GM18870 (cell line): ENCODE measurements around the gene SGPP2.
"Not testable (repeated sequence)": the region's sequence is repeated elsewhere in the genome, so short reads cannot be mapped to it uniquely, and the experiment has no call there.

ENCODE experiments used
- ATAC-seq: cut with Tn5 transposase; IDR thresholded peaks from one replicate; pipeline ENCODE4 v1.9.1; 2021; ENCODE audit warnings: moderate library complexity; ENCODE audit not compliant: unreplicated experiment

Gene SGPP2

DNA sequence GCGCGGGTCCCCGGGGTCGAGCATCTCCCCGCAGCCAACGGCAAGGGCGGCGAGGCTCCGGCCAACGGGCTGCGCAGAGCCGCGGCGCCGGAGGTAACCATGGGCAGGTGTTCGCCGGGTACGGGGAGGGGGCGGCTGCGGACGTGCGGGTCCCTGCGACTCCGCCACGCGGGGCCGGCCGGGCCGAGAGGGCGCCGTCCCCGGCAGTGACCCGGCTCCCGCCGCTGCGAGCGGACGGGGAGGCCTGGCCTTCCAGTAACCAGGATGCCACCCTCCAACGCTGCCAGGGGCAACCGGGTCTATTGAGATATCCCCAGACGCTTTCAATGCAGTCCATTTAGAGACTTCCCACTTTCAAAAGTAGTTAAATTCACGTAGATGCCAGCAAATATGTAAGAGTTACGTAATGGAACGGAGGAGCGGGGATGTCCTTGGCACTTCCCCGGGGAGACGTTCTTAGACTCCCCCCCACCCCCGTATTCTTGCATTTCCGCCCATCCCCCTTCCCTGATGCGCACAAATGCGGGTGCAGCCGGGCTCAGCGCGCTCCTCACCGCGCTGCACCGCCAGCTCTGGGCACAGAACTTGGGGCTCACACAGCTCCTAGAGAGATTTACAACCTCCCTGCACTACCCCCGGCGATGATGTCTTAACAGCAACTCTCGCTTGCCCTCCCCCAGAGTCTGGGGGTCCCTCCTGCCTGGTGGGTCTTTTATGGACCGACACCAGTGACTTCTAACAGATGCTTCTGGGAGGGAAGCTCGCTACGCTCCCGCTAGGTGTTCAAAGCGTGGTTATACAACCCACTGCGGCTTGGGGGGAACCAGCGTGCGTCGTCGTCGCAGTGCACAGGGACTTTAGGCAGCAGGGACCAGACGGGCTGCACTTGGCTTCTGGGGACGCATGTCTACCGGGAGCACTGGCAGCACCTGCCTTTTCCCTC lies 657 bp downstream of the SGPP2 start:
- no peak for ATAC-seq

DNA sequence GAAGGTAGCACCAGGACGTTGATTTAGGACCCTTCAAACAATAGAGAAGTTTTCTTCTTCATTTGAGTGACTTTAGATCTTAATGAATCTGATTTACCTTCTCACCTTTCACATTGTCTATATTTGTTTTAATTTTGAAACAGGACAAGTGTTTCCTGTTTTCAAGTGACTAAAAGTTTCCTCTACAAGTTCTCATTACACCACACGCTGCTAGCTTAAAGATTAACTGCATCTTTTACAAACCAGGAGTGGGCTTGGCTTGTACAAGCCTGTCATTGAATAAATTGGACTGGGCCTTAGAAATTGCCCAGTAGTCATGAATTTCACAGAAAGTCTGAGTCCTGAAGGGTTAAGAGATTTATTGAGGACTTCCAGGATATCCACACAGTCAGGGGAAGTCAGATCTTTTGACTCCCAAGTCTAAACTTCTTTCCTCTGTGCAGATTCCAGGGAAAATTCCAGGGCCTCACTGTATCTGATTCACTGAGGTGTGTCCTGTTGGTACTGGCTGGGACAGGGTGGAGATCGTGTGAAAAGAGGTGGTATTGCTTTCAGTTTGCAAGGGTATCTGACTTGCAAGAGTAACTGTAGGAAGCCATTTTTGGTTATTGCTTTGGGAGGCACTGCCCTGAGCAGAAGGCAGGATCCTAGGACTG lies 3.4 kb downstream of the SGPP2 start:
- peak; percentile 66 for ATAC-seq

DNA sequence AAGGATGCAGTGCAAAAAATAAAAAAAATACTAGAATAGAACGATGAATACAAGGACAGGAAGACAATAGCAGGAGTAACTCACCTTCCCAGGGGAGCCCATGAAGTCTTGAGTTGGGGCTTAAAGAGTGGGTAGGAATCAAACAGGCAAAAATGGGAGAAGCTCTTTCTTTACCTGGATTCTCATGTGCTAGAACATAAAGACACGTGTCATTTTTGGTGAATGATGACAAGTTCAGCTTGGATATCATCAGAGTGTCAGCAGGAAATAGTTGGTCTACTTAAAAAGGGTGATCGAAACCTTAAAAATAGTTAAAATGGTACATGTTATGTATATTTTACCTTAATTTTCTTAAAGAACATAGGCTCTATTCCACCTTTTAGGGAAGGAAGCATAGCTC lies 5.7 kb downstream of the SGPP2 start:
- no peak for ATAC-seq

DNA sequence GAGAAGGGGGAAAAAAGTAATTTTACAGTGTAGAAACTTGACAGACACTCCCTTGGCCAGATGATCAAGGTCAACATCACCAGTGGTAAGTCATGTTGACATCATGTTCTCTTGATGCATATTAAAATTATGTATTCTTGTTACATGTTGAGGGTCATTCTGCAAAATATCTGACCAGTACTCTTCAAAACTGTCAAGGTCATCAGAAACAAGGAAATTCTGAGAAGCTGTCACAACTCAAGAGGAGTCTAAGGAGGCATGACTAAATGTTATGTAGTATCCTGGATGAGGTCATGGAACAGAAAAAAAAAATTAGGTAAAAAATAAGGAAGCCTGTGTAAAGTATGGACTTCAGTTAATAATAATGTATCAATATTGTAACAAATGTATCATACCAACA lies 6.3 kb downstream of the SGPP2 start:
- ATAC-seq: no peak

DNA sequence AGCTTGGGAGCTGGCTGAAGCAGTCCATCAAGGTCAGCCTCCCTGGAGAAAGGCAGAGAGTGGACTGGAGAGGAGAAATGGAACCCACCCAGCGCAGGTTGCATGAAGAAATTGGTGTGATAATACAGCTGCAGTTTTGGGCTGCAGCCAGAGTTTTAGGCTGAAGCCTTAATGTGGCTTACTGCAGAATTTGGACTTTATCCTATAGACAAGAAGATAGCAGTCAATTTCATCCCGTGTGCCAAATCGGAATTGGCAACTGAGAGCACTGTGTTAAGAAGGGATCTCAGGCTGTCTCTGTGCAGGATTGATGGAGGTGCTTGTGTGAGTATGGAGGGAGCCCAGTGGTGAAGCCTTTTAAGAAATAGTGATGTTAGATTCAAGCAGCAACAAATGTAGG lies 7.5 kb downstream of the SGPP2 start:
- ATAC-seq: no peak

DNA sequence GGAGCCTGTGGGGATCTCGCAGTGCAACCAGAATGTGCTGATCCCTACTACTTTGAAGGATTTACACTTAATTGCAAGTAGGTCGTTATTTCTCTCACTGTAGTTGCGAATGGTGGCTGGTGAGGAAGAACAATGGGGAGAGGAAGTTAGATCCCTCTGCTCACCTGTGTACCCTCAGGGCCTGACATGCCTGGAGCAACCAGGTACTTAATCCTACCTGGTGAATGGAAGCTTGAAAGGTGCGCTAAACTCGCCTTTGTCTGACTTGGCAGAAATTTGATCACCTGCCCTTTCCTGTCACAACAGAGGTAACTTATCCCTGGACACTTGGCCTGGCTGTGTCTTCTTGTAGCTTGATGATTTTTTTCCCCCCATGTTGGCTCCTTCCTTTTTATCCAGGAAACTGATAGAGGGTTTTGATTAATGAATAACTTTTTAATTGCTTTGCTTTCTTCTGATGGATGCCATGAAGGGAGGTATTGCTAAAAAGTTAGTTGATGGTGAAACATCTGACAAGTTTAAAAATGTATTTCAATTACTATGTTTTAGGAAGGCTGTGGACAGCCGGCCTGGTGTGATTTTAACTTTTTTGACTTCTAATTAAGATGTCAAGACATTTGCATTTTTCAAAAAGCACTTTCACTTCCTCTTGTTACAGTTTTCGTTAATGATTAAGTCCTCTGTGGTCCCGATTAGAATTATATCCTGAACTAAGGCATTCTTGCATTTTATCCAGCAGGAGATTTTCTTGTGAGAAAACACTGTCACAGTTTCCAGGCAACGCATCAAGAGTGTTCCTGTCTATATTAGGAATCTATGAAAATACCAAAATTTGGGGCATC lies 9.2 kb downstream of the SGPP2 start:
- ATAC-seq: peak; percentile 84

DNA sequence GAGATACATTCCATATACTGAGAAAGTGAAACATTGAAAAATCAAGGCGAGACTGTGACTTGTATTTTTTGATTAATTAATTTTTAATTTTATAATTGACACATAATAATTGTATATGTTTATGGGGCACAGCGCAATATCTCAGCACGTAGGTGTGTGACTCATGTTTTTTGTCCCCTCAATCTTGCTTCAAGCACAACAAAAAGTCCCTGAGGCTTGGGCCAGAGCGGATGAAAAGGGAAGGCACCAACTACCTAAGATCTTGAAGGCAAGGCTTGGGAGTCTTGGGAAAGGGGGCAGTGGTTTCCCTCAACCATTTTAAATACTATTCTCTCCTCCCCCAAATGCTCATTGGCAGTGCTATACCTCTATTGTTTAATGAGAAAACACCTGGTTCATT lies 9.9 kb downstream of the SGPP2 start:
- peak; percentile 32 for ATAC-seq

DNA sequence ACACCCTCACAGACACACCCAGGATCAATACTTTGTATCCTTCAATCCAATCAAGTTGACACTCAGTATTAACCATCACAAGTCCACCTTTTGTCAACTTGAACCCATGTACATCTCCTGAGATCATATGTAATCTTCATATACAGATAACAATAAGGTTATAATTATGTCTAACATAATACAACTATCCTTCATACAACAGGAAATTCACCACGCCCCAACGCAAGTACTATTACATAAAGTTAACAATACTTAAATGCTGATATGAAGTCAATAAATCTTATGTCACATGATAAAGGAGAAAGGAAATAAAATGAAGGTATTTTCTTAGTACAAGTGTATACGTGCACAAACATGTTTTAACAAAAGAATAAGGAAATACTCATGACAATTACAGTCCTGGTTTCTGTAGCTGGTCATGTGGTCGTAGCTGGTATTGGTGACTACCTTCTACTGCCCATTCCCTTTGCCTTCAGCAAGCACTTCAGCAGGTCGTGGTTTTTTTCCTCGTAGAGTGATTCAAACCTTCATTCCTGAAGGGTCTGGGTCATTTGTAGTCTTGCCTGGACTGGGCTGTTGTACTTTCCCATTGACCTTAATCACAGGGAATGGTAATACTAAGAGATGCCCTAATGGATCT lies 11.2 kb downstream of the SGPP2 start:
- not testable (repeated sequence) for ATAC-seq

DNA sequence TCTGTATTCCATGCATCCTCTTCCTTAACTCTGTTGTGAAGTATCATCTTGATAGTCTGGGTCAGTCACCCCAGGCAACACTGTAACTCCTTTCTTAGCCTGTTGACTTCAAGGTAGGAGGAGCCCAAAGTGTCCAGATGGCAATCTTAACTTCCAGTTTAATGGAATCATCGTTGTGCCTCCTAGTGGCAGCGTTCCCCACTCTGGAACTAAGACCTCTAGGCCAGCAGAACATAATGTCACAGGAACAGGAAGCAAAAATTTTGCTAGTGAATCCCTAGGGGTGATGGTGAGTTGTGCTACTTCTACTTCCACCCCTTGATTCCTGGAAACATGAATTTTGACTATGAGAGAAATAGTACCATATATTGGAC lies 11.7 kb downstream of the SGPP2 start:
- no peak for ATAC-seq

DNA sequence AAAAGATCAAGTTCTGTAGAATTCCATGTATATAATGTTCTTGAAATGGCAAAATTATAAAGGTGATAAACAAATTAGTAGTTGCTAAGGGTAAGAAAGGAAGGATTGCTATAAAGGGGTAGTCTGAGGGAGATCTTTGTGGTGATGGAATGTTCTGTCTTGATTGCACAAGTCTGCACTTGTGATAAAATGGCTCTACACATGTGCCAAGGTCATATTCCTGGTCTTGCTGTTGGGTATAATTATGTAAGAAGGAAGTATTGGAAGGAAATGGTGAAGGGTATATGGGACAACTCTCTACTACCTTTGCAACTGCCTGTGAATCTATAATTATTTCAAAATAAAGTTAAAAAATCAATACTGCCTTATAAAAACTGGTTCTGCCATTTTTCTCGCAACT lies 15.3 kb downstream of the SGPP2 start:
- ATAC-seq: no peak

DNA sequence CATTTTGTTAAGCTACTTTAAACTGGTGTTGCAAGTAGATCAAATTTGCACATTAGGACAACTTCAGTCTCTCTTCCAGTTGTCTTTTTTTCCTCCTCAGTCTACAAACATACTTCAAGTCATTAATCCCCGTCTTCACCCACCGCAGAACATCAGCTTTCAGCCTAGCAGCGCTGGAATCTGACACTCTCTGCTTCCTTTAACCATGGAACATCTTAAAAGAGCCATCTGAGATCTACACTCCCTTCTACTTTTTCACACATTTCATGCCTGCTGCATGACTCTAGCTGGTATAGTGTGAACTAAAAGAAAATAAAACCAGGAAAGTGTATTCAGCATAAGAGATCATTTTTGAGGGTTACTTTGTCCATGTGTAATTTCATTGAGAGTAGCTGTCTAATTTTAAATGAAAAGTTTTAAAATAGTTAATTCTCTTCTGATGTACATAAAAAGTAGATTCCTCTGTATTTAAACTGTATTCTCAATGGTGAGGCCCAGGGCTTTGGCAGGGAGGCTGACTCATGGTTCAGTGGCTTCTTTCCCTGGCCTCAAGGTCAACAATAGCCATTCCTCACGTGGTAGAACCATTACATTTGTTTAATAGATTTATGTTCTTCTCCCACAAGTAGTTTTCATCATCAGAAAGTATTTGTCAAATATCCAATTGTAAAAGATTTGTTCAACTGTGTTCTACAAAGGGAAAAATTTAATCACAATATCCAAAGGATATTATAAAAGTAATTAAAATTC lies 16.5 kb downstream of the SGPP2 start:
- ATAC-seq: no peak

DNA sequence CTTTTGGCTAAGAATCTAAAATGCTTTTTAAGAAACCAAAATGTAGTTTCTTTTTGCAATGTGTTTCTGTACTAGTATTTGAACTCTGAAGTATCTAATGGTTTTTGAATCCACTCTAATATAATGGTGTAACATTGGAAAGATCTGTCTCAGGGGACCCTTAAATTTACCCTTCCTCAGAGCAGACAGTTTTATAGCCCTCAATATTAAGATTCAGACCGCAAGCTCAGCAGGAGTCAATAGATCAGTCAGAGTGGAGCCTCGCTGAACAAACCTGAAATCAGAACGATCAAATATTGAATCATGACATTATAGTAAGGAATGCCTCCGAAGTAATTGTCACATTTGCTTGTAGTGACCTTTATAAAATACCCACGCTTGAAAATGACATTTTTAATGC lies 18.3 kb downstream of the SGPP2 start:
- ATAC-seq: no peak

DNA sequence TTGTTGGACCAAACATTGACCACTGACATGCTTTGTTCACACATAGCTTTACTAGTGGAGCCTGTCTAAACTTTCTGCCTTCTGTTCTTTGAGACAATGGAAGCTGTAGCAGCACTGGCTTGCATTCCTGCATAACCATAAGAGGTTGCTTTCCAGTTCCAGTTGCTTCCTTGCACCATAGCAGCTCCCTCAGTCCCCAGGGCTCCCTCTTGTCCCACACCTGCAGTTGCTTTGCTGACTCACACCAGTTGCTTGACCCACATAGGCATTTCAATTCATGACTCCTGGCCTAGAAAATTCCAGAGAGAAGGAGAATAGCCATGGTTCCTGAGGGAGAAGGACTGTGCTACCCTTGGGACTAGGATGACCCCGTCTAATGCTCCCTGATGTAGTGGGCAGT lies 20.9 kb downstream of the SGPP2 start:
- ATAC-seq: no peak

DNA sequence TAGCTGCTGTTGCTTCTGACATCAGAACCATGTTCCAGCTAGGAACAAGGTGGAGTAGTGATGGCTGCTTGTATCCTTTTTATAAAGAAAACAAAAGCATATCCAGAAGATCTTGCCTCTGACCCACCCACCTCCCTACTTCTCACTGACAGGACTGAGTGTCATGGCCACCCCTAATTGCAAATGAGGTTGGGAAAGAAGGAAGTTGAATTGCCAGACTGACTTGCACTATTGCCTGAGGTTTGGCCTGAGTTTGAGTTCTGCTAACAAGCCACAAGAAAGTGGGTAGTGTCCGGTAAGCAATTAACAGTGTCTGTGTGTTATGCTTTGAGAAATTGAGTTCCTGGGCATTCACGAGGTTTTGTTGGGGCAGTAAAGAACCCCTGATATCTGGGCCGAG lies 22.8 kb downstream of the SGPP2 start:
- ATAC-seq: no peak

DNA sequence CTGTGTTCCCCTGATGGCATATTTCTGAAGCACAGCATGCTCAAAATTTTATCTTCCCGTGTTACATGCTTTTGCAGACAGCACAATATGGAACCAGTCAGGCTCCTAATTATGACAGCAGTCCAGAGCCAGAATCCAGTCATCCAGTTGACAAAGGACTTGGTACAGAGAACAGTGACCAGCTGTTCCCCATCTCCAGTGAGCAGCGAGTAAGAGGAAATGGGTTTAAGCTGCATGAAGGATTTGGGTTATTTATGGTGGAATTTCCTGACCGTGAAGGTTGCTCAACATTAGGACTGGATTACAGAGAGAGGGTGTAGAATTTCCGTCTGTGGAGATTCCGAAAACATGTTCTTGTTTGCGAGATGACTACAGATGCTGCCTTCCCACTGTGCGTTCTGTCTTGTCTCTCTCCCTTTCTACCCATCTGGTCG lies 24.4 kb downstream of the SGPP2 start:
- no peak for ATAC-seq

DNA sequence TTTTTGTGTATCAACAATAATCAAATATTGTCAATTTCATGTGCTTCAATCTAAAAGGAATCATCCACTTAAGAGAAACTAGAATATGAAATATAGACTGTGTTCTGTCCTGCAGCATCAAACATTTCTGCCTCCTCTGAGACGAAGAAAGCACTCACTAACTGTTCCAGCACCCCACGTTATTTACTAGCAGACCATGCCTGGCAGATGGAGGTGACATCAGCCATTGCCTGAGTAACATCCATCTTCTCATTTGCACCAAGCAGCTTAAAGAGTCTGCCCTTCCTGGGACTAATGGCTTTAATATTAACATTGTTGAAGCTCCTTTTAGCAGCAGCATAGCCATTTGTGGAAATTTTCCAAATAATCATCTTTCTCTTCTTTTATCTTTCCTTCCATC lies 25.7 kb downstream of the SGPP2 start:
- ATAC-seq: no peak

DNA sequence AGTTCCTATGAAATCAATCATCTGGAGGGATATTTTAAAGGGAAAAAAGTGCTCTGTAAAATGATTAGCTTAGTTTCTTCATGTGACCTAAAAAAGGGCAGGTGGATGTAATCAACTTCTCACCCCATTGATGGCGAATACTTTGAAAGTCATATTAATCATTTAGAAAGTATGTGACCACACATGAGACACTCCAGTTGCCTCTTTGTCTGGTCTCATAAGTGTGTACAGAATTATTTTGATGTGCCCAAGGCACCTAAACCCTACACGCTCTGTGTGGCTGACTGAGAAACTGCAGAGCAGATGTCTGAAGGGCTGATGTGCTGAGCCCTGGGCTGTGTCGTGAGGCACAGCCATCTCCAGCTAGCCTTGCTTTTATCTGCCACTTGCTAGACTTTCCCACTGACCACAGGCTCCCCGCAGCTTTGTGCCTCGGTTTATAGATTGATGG lies 26.9 kb downstream of the SGPP2 start:
- peak; percentile 100 for ATAC-seq

DNA sequence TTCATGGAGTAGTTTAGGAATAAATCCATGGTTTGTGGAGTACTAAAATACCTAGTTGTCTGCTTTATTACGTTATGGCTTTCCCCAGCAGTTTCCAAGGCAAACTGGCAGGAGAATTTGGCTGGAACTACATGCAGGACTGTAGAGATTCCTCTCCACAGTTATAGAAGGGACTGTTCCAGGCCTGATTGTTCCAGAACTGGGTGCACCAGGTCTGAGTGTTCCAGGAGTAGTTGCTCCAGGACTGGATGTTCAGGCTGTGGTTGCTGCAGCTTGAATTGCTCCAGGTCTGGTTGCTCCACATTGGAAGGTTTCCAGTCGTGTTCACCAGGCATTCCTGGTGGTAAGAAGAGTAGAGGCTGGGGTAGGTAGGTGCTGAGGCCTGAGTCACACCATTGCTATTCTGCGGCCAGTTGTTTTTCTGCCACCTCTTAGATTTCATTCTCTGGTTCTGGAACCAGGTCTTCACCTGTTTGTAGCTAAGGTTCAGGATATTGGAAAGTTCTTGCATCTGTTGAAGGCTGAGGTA lies 28.1 kb downstream of the SGPP2 start:
- no peak for ATAC-seq

DNA sequence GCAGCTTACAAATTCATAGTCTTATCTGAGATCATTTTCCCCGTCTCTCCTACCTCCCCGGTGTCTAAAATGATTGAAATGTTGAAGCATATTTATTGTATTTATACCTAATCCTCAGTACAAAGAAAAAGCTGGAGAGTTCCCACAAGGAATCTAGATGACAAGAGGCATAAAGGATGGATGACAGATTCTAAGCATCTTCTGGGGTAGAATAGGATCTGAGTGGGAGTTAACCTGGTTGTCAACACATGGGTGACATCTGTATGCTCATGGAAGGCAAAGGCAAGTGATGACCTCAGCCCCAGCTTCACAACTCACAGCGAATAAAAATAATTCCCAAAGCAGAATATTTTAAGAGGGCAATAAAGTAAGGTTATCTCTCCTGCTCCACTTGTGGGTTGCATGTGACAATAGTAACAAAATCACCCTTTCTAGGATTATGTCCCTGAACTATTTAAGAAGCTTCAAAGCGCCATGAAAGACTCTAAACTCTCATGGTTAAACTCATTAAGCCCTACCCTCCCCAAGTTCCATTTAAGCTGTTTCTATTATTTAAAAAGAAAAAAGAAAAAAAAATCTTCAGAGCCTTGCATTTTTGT lies 32.2 kb downstream of the SGPP2 start:
- no peak for ATAC-seq

DNA sequence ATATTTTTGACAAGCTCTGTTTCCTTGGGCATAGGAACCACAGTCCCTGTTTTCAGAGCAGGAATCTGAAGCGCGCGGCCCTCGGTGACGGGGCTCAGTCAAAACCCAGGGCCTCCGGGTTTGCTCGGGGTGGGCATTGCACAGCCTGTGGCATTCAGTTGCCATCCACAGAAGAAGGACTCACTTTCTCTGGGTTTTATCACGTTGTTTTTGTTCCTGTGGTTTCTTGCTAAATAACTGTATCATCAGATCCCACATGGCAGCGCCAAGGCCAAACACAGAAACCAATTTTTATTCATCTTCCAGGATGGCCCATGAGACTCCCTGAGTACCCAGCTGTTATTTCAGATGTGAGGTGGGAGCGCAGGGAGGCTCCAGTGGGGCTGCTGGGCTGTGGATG lies 35.6 kb downstream of the SGPP2 start:
- ATAC-seq: no peak
